ENCODE data around the gene FAM8A1. TPM values are rescaled to one million over a fixed set of nuclear protein-coding genes. Genes with fewer than 3 reads are reported as not detected.

Gene FAM8A1
- total and polyA plus RNA-seq, 2 of the 13 experiments (the other 11 are each of a cell fraction or from before 2014, with no cell fraction given), result 30.5 to 34.3 TPM

DNA sequence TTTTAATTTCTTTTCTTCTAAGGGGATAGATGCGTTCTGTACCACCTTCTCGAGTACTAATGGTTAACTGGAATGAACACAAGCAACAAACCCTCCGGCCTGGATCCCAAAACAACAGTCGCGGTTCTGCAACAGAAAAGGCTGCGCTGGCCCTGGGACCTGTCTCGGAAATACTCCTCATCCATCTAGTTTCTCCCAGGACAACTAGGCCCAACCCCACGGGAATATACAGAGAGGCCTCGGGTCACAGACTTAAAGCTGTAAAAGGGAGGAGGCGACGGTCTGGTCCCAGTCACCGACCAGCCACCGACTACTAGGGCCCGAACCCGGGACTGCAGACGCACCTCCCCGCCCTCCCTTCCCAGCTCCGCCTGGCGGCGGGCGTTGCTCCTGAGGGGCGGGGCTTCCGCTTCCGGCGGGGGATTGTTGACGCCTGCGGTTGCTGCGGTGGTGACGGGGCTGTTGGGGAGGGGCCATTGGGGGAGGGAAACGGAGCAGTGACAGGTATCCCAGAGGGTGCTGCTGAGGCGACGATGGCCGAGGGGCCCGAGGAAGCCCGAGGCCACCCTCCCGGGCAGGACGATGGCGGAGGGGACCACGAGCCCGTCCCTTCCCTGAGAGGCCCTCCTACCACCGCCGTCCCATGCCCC, at the start of gene FAM8A1 (continued):
- TF ChIP-seq SMC3 (IDR thresholded peaks at IDR 0.05; ENCODE audit: low read length) (no peak; the same call in 1 of the 2 replicates), NFYB (CRISPR knock-in tag; IDR thresholded peaks at IDR 0.05) (no peak; the same call in 1 of the 2 replicates), ZNF563 (CRISPR knock-in tag; IDR thresholded peaks at IDR 0.05) (no peak; the same call in 1 of the 2 replicates), ATAD3A (CRISPR knock-in tag; IDR thresholded peaks at IDR 0.05) (no peak), FOXK1 (CRISPR knock-in tag; IDR thresholded peaks at IDR 0.05; ENCODE audit: borderline replicate concordance, low read depth) (peak; percentile 94), SMARCE1 (IDR thresholded peaks at IDR 0.05; ENCODE audit: borderline replicate concordance) (no peak), ZNF329 (CRISPR knock-in tag; IDR thresholded peaks at IDR 0.05; ENCODE audit: low read depth) (peak; percentile 21; the same call in 1 of the 2 replicates), RXRA (CRISPR knock-in tag; IDR thresholded peaks at IDR 0.05) (peak; percentile 52; the same call in 1 of the 2 replicates), ZNF510 (CRISPR knock-in tag; IDR thresholded peaks at IDR 0.05; ENCODE audit: low read depth) (no peak), NCOR1 (IDR thresholded peaks at IDR 0.05; ENCODE audit: borderline replicate concordance, low read length) (no peak; the same call in 1 of the 2 replicates), NFIB (CRISPR knock-in tag; IDR thresholded peaks at IDR 0.05; ENCODE audit: borderline replicate concordance) (no peak), SMAD3 (CRISPR knock-in tag; IDR thresholded peaks at IDR 0.05) (peak; percentile 30; the same call in 1 of the 2 replicates), POLR2G (IDR thresholded peaks at IDR 0.05; ENCODE audit: low read depth, low read length) (peak; percentile 92), SMYD3 (CRISPR knock-in tag; IDR thresholded peaks at IDR 0.05) (peak; percentile 80), MEIS2 (CRISPR knock-in tag; IDR thresholded peaks at IDR 0.05) (peak; percentile 87), SUZ12 (IDR thresholded peaks at IDR 0.05; ENCODE audit: low read depth, low read length) (no peak), ZSCAN9 (CRISPR knock-in tag; IDR thresholded peaks at IDR 0.05; ENCODE audit: borderline replicate concordance) (no peak; the same call in 1 of the 2 replicates), ELF3 (CRISPR knock-in tag; IDR thresholded peaks at IDR 0.05) (peak; percentile 62), RBM22 (optimal IDR thresholded peaks at IDR 0.05; ENCODE audit: low read length) (no peak), ZNF234 (CRISPR knock-in tag; conservative IDR thresholded peaks at IDR 0.05) (no peak), ZNF501 (CRISPR knock-in tag; IDR thresholded peaks at IDR 0.05) (peak; percentile 61; the same call in 1 of the 2 replicates), CHD2 (IDR thresholded peaks at IDR 0.05; ENCODE audit: low read depth, low read length) (no peak), ZNF564 (CRISPR knock-in tag; IDR thresholded peaks at IDR 0.05) (no peak), KLF11 (CRISPR knock-in tag; IDR thresholded peaks at IDR 0.05) (no peak), HOXA9 (CRISPR knock-in tag; IDR thresholded peaks at IDR 0.05; ENCODE audit: borderline replicate concordance) (no peak; the same call in 1 of the 2 replicates), SP140L (CRISPR knock-in tag; IDR thresholded peaks at IDR 0.05; ENCODE audit: borderline replicate concordance) (no peak), ZC3H4 (CRISPR knock-in tag; IDR thresholded peaks at IDR 0.05; ENCODE audit: borderline replicate concordance) (no peak)
- TF ChIP-seq, protein P1, sequence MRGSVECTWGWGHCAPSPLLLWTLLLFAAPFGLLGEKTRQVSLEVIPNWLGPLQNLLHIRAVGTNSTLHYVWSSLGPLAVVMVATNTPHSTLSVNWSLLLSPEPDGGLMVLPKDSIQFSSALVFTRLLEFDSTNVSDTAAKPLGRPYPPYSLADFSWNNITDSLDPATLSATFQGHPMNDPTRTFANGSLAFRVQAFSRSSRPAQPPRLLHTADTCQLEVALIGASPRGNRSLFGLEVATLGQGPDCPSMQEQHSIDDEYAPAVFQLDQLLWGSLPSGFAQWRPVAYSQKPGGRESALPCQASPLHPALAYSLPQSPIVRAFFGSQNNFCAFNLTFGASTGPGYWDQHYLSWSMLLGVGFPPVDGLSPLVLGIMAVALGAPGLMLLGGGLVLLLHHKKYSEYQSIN (CRISPR knock-in tag; IDR thresholded peaks at IDR 0.05; ENCODE audit: borderline replicate concordance), result no peak
- TF ChIP-seq, protein P2, sequence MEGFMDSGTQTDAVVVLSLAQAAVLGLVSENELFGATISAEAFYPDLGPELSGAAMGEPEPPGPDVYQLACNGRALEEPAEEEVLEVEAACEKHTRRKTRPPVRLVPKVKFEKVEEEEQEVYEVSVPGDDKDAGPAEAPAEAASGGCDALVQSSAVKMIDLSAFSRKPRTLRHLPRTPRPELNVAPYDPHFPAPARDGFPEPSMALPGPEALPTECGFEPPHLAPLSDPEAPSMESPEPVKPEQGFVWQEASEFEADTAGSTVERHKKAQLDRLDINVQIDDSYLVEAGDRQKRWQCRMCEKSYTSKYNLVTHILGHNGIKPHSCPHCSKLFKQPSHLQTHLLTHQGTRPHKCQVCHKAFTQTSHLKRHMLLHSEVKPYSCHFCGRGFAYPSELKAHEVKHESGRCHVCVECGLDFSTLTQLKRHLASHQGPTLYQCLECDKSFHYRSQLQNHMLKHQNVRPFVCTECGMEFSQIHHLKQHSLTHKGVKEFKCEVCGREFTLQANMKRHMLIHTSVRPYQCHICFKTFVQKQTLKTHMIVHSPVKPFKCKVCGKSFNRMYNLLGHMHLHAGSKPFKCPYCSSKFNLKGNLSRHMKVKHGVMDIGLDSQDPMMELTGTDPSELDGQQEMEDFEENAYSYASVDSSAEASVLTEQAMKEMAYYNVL (CRISPR knock-in tag; IDR thresholded peaks at IDR 0.05; ENCODE audit: borderline replicate concordance), result peak; percentile 41; the same call in 1 of the 2 replicates
- TF ChIP-seq, protein P3, sequence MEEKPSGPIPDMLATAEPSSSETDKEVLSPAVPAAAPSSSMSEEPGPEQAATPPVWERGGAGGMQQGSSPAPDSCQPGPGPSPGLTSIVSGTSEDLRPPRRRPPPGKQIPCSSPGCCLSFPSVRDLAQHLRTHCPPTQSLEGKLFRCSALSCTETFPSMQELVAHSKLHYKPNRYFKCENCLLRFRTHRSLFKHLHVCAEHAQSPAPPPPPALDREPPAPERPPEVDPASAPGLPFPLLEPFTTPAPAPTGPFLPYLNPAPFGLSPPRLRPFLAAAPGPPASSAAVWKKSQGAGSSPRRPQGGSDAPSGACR (CRISPR knock-in tag; IDR thresholded peaks at IDR 0.05), result peak; percentile 95
